D721Med (cell line): ENCODE measurements around the gene ELF1.

Experiments used
- DNase-seq: peaks from one replicate; pipeline ENCODE4 v3.0.0; 2011; ENCODE audit warnings: low spot score; ENCODE audit not compliant: insufficient read length
- FAIRE-seq: peaks from 2 replicates; lab custom pipeline; 2011; peaks lifted over from hg19 to GRCh38; lab: Jason Lieb, UNC
- CTCF ChIP-seq: IDR thresholded peaks from 2 replicates; pipeline ENCODE4 v1.5.1; 2012; ENCODE audit warnings: mild to moderate bottlenecking, control low read depth; ENCODE audit not compliant: insufficient read depth; ENCODE audit errors: missing control alignments

Gene ELF1

GRCh38 chr13:41005704-41006103 lies 13.4 kb downstream of the ELF1 start:
- FAIRE-seq (no peak), DNase-seq (no peak)
- TF ChIP-seq CTCF = no peak

- no peak for TF ChIP-seq CTCF
- DNase-seq = no peak
- no peak for FAIRE-seq
These were observed 14.0 kb downstream of the ELF1 start for GRCh38 chr13:41004875-41005693.

- no peak for TF ChIP-seq CTCF
- DNase-seq (no peak), FAIRE-seq (no peak)
These were observed 16.5 kb downstream of the ELF1 start for GRCh38 chr13:41002606-41003005.

- TF ChIP-seq CTCF = no peak
- FAIRE-seq (no peak), DNase-seq (no peak)
These were observed 17.4 kb downstream of the ELF1 start for GRCh38 chr13:41001695-41002094.

GRCh38 chr13:40999416-40999815 lies 19.7 kb downstream of the ELF1 start:
- no peak for TF ChIP-seq CTCF
- DNase-seq (no peak), FAIRE-seq (no peak)

- TF ChIP-seq CTCF = no peak
- DNase-seq (no peak), FAIRE-seq (no peak)
These were observed 22.6 kb downstream of the ELF1 start for GRCh38 chr13:40996426-40997092.

GRCh38 chr13:40995997-40996396 lies 23.1 kb downstream of the ELF1 start:
- no peak for FAIRE-seq
- DNase-seq = no peak
- no peak for TF ChIP-seq CTCF
